ENCODE data around the gene GNG12.
"Not testable (repeated sequence)": the region's sequence is repeated elsewhere in the genome, so short reads cannot be mapped to it uniquely, and the experiment has no call there.

The GNG12 gene

GRCh38 chr1:67673468-67674201 lies 159.6 kb downstream of the GNG12 start:
- DNase-seq (ENCODE audit: low spot score), result no peak
- POLR2A ChIA-PET (ENCODE audit: low non-redundant PET), result no interaction called here
- CTCF ChIA-PET, result no interaction called here
- no peak overlapping the region for H3K27ac ChIP-seq
- no peak for TF ChIP-seq CTCF (conservative IDR thresholded peaks at IDR 0.05; ENCODE audit: low read depth)

- TF ChIP-seq CTCF (conservative IDR thresholded peaks at IDR 0.05; ENCODE audit: low read depth), result no peak
- H3K27ac ChIP-seq, result no peak overlapping the region
- DNase-seq (ENCODE audit: low spot score), result no peak
- ChIA-PET POLR2A (ENCODE audit: low non-redundant PET) (no interaction called here), CTCF (no interaction called here)
These were observed 160.9 kb downstream of the GNG12 start for GRCh38 chr1:67672260-67672803.

DNA sequence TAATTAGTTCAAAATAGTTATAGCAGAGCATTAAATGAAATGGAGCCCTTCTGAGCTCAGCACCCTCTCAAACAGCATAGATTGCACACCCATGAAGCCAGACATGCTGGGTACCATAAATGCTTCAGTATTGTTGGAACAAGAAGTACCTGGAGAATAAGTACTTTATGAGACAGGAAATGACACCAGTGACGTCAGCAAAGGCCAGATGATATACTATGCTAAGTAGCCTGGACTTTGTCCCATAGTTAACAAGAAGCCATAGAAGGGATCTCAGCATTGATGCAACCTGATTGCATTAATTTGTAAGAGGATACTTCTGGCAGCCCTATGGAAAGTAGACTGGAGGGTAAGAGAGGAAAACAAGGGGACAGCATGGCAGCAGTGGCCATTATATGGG lies 164.6 kb downstream of the GNG12 start:
- TF ChIP-seq CTCF (conservative IDR thresholded peaks at IDR 0.05; ENCODE audit: low read depth), result no peak
- POLR2A ChIA-PET (ENCODE audit: low non-redundant PET), result no interaction called here
- no peak for DNase-seq (ENCODE audit: low spot score)
- CTCF ChIA-PET, result no interaction called here
- H3K27ac ChIP-seq, result no peak overlapping the region

- no peak for TF ChIP-seq CTCF (conservative IDR thresholded peaks at IDR 0.05; ENCODE audit: low read depth)
- ChIA-PET CTCF (interaction anchor here (0.6 kb wide), 1 partner anchor 975 kb away, joined by 4 read pairs; no protein-coding TSS in a partner anchor), POLR2A (ENCODE audit: low non-redundant PET) (no interaction called here)
- H3K27ac ChIP-seq, result no peak overlapping the region
- no peak for DNase-seq (ENCODE audit: low spot score)
These were observed 166.6 kb downstream of the GNG12 start for GRCh38 chr1:67666636-67667035.

DNA sequence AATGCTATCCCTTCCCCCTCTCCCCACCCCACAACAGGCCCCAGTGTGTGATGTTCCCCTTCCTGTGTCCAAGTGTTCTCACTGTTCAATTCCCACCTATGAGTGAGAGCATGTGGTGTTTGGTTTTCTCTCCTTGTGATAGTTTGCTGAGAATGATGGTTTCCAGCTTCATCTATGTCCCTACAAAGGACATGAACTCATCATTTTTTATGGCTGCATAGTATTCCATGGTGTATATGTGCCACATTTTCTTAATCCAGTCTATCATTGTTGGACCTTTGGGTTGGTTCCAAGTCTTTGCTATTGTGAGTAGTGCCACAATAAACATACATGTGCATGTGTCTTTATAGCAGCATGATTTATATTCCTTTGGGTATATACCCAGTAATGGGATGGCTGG lies 168.0 kb downstream of the GNG12 start:
- CTCF ChIA-PET; DNase-seq (ENCODE audit: low spot score); H3K27ac ChIP-seq; POLR2A ChIA-PET (ENCODE audit: low non-redundant PET): not testable (repeated sequence)

GRCh38 chr1:67664048-67664447 lies 169.2 kb downstream of the GNG12 start:
- DNase-seq (ENCODE audit: low spot score), result no peak
- CTCF ChIA-PET, result no interaction called here
- no peak overlapping the region for H3K27ac ChIP-seq
- TF ChIP-seq CTCF (conservative IDR thresholded peaks at IDR 0.05; ENCODE audit: low read depth), result no peak
- POLR2A ChIA-PET (ENCODE audit: low non-redundant PET), result no interaction called here

DNA sequence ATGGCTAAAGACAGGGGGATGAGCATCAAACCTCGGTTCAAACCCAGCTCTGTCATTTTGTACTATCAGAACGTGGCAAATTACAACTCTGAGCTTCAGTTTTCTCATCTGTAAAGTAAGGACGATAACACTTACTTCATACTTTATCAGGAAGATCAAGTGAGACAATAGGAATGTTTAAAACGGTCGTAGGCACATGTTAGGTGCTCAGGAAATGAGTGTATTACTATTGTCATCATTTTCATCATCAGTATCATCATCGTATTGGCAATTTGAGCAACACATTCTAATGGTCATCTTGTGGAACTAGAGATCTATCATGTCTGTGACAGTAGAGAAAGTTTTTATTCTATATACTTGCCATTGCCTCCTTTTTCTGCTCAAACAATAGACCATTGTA lies 170.4 kb downstream of the GNG12 start:
- H3K27ac ChIP-seq, result no peak overlapping the region
- no peak for TF ChIP-seq CTCF (conservative IDR thresholded peaks at IDR 0.05; ENCODE audit: low read depth)
- DNase-seq (ENCODE audit: low spot score), result no peak
- ChIA-PET POLR2A (ENCODE audit: low non-redundant PET) (no interaction called here), CTCF (no interaction called here)

Data from RWPE1 (cell line).